ENCODE measurements around the gene KRTAP4-4.

KRTAP4-4 gene

GRCh38 chr17:41145261-41145660 is 15.3 kb downstream of the KRTAP4-4 start:
- Histone ChIP-seq H2AFZ (ENCODE audit: low read length) (no peak overlapping the region), H3K36me3 (ENCODE audit: insufficient read depth, low read length) (no peaks in the 10 kb centered on the region), H3K4me1 (ENCODE audit: insufficient read depth, low read length, poor library complexity, severe bottlenecking) (peaks cover 4% of the 10 kb centered on the region), H3K4me2 (ENCODE audit: low read depth, low read length, poor library complexity, severe bottlenecking) (no peak overlapping the region), H3K79me2 (ENCODE audit: insufficient read depth, low read length) (no peaks in the 10 kb centered on the region), H3F3A (ENCODE audit: low read depth) (no peaks in the 10 kb centered on the region), H3K9me3 (ENCODE audit: insufficient read depth, low read depth, low read length) (peaks cover 8% of the 10 kb centered on the region; the same call in 1 of the 2 replicates), H3K27me3 (ENCODE audit: insufficient read depth, low read length, poor library complexity, severe bottlenecking) (no peaks in the 10 kb centered on the region), H3K9me2 (replicated peaks; ENCODE audit: low read depth, low read length) (no peaks in the 10 kb centered on the region), H3K9ac (ENCODE audit: low read depth, low read length, poor library complexity, severe bottlenecking) (no peak overlapping the region), H3K4me3 (ENCODE audit: low read length, poor library complexity, severe bottlenecking) (no peak overlapping the region), H4K20me1 (ENCODE audit: insufficient read depth, low read length, poor library complexity, severe bottlenecking) (no peaks in the 10 kb centered on the region)
- TF ChIP-seq EZH2phosphoT487 (IDR thresholded peaks at IDR 0.05; ENCODE audit: borderline replicate concordance) (no peak), CTCF (conservative IDR thresholded peaks at IDR 0.05; ENCODE audit: low read length) (no peak)

GRCh38 chr17:41144846-41145245 is 15.7 kb downstream of the KRTAP4-4 start:
- peaks cover 9% of the 10 kb centered on the region; the same call in 1 of the 2 replicates for H3K9me3 ChIP-seq (ENCODE audit: insufficient read depth, low read depth, low read length)
- no peak overlapping the region for H3K4me3 ChIP-seq (ENCODE audit: low read length, poor library complexity, severe bottlenecking)
- H2AFZ ChIP-seq (ENCODE audit: low read length), result no peak overlapping the region
- H3K27me3 ChIP-seq (ENCODE audit: insufficient read depth, low read length, poor library complexity, severe bottlenecking), result no peaks in the 10 kb centered on the region
- no peaks in the 10 kb centered on the region for H3K36me3 ChIP-seq (ENCODE audit: insufficient read depth, low read length)
- H3K4me2 ChIP-seq (ENCODE audit: low read depth, low read length, poor library complexity, severe bottlenecking), result no peak overlapping the region
- no peaks in the 10 kb centered on the region for H3K79me2 ChIP-seq (ENCODE audit: insufficient read depth, low read length)
- no peak overlapping the region for H3K9ac ChIP-seq (ENCODE audit: low read depth, low read length, poor library complexity, severe bottlenecking)
- no peak for TF ChIP-seq CTCF (conservative IDR thresholded peaks at IDR 0.05; ENCODE audit: low read length)
- TF ChIP-seq EZH2phosphoT487 (IDR thresholded peaks at IDR 0.05; ENCODE audit: borderline replicate concordance), result no peak
- no peaks in the 10 kb centered on the region for H3F3A ChIP-seq (ENCODE audit: low read depth)
- no peaks in the 10 kb centered on the region for H4K20me1 ChIP-seq (ENCODE audit: insufficient read depth, low read length, poor library complexity, severe bottlenecking)
- peaks cover 4% of the 10 kb centered on the region for H3K4me1 ChIP-seq (ENCODE audit: insufficient read depth, low read length, poor library complexity, severe bottlenecking)
- H3K9me2 ChIP-seq (replicated peaks; ENCODE audit: low read depth, low read length), result no peaks in the 10 kb centered on the region

- Histone ChIP-seq H3F3A (ENCODE audit: low read depth) (no peaks in the 10 kb centered on the region), H3K79me2 (ENCODE audit: insufficient read depth, low read length) (no peaks in the 10 kb centered on the region), H3K9me2 (replicated peaks; ENCODE audit: low read depth, low read length) (no peaks in the 10 kb centered on the region), H4K20me1 (ENCODE audit: insufficient read depth, low read length, poor library complexity, severe bottlenecking) (no peaks in the 10 kb centered on the region), H3K4me3 (ENCODE audit: low read length, poor library complexity, severe bottlenecking) (no peak overlapping the region), H3K27me3 (ENCODE audit: insufficient read depth, low read length, poor library complexity, severe bottlenecking) (no peaks in the 10 kb centered on the region), H3K9ac (ENCODE audit: low read depth, low read length, poor library complexity, severe bottlenecking) (no peak overlapping the region), H3K36me3 (ENCODE audit: insufficient read depth, low read length) (no peaks in the 10 kb centered on the region), H3K4me2 (ENCODE audit: low read depth, low read length, poor library complexity, severe bottlenecking) (no peak overlapping the region), H3K4me1 (ENCODE audit: insufficient read depth, low read length, poor library complexity, severe bottlenecking) (no peaks in the 10 kb centered on the region), H3K9me3 (ENCODE audit: insufficient read depth, low read depth, low read length) (peaks cover 9% of the 10 kb centered on the region; the same call in 1 of the 2 replicates), H2AFZ (ENCODE audit: low read length) (no peak overlapping the region)
- TF ChIP-seq CTCF (conservative IDR thresholded peaks at IDR 0.05; ENCODE audit: low read length), result no peak
- no peak for TF ChIP-seq EZH2phosphoT487 (IDR thresholded peaks at IDR 0.05; ENCODE audit: borderline replicate concordance)
These were observed 19.2 kb downstream of the KRTAP4-4 start for GRCh38 chr17:41141361-41141760.

All from Loucy (cell line).